ENCODE measurements around the gene ELAVL2. TPM values are rescaled to one million over a fixed set of nuclear protein-coding genes. Genes with fewer than 3 reads are reported as not detected.

The ELAVL2 gene
- 0.15 and 1.2 TPM in 2 replicates for total RNA-seq

GRCh38 chr9:23826120-23826629 lies at the start of gene ELAVL2:
Gene ELAVL2, minus strand, starts transcription at chr9:23826240. Its CDS starts 64,006 bp downstream, at chr9:23762234.
- peak; percentile 79 for DNase-seq (ENCODE audit: low read depth)

GRCh38 chr9:23858234-23858633 lies 32.2 kb upstream of the ELAVL2 start:
- DNase-seq (ENCODE audit: low read depth) = no peak

- no peak for DNase-seq (ENCODE audit: low read depth)
Observed at GRCh38 chr9:23855873-23856604, 30.0 kb upstream of the ELAVL2 start.

GRCh38 chr9:23850690-23851629 lies 24.9 kb upstream of the ELAVL2 start:
- DNase-seq (ENCODE audit: low read depth) = no peak

- DNase-seq (ENCODE audit: low read depth) = no peak
Observed at GRCh38 chr9:23850242-23850689, 24.2 kb upstream of the ELAVL2 start.

- no peak for DNase-seq (ENCODE audit: low read depth)
Observed at GRCh38 chr9:23849379-23850035, 23.5 kb upstream of the ELAVL2 start.

GRCh38 chr9:23842565-23843129 lies 16.6 kb upstream of the ELAVL2 start:
- DNase-seq (ENCODE audit: low read depth) = no peak

GRCh38 chr9:23841304-23841703 lies 15.3 kb upstream of the ELAVL2 start:
- DNase-seq (ENCODE audit: low read depth) = no peak

GRCh38 chr9:23837038-23837437 lies 11.0 kb upstream of the ELAVL2 start:
- DNase-seq (ENCODE audit: low read depth) = no peak

- DNase-seq (ENCODE audit: low read depth) = no peak
Observed at GRCh38 chr9:23830929-23831730, 5.1 kb upstream of the ELAVL2 start.

- DNase-seq (ENCODE audit: low read depth) = no peak
Observed at GRCh38 chr9:23830476-23830805, 4.4 kb upstream of the ELAVL2 start.

GRCh38 chr9:23829580-23830475 lies 3.8 kb upstream of the ELAVL2 start:
- DNase-seq (ENCODE audit: low read depth) = peak; percentile 12

- no peak for DNase-seq (ENCODE audit: low read depth)
Observed at GRCh38 chr9:23825700-23826099, 340 bp downstream of the ELAVL2 start.

- peak; percentile 4 for DNase-seq (ENCODE audit: low read depth)
Observed at GRCh38 chr9:23824830-23825591, 1.0 kb downstream of the ELAVL2 start.

GRCh38 chr9:23823986-23824829 lies 1.8 kb downstream of the ELAVL2 start:
- no peak for DNase-seq (ENCODE audit: low read depth)

- DNase-seq (ENCODE audit: low read depth) = no peak
Observed at GRCh38 chr9:23823269-23823668, 2.8 kb downstream of the ELAVL2 start.

GRCh38 chr9:23822261-23823169 lies 3.5 kb downstream of the ELAVL2 start:
- DNase-seq (ENCODE audit: low read depth) = no peak
